Memory B cell (primary cell): ENCODE measurements around the gene ABLIM2.

Experiments used
- ATAC-seq: fragments of 150-1000 bp; cut with Tn5 transposase; 2 replicates; pipeline ENCODE4 v1.10.0; 2021; ENCODE audit warnings: low read depth, mild to moderate bottlenecking, moderate library complexity
- DNase-seq, 2 donors: peaks; one replicate each; pipeline ENCODE4 v3.0.0; 2022; ENCODE audit warnings: low spot score in 2 of 2
- H3K27ac Mint-ChIP-seq: one replicate; pipeline ENCODE4 v1.8.0; 2022; ENCODE audit warnings: mild to moderate bottlenecking, moderate library complexity, mixed read lengths
- H3K27me3 Mint-ChIP-seq: one replicate; pipeline ENCODE4 v1.8.0; 2022; ENCODE audit warnings: mixed read lengths
- H3K36me3 Mint-ChIP-seq: one replicate; pipeline ENCODE4 v1.8.0; 2022; ENCODE audit warnings: mild to moderate bottlenecking, mixed read lengths
- H3K4me1 Mint-ChIP-seq: one replicate; pipeline ENCODE4 v1.8.0; 2022; ENCODE audit warnings: mixed read lengths
- H3K4me3 Mint-ChIP-seq: one replicate; pipeline ENCODE4 v1.8.0; 2022; ENCODE audit warnings: mild to moderate bottlenecking, moderate library complexity, mixed read lengths
- H3K9me3 Mint-ChIP-seq: one replicate; pipeline ENCODE4 v1.8.0; 2022; ENCODE audit warnings: mixed read lengths

The ABLIM2 gene

DNA sequence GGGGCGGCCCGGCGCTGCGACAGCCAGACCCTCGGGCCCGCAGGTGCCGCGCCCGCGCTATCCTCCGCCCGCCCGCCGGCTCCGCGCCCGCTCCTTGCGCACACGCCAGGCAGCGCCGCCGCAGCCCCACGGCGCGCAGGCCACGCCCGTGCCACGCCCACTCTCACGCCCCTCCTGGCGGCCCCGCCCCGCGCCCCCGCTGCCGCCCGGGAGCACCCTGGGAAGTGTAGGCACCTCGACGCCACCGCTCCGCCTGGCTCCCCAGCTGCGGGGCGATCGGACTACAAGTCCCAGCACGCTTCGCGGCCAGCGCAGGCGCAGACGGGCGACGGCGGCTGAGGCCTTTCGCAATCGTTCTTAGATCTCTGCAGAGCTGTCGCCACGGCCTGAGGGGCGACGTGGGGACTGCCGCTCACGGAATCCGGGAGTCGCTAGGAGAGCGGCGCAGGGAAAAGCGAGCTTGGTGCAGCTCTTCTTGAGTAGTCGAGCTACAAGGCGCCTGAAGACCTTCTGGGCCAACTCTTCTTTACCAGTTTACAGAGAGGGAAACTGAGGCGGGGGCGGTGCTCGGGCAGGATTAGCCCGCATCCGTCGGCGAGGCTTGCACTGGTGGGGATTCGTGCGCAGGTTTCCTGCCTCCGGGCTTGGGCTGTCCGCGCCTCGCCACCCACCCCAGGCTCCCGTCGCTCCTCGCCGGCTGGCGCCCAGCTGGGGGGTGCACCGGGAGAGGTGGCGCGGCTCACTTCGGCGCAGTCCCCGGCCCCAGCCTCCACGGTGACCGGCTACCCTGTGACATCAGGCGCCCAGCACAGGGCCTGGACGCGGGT lies at the start of gene ABLIM2:
Gene ABLIM2 (minus strand): TSS at position 104 of the 827 bp plus-strand sequence. CDS start 124 bp downstream, outside the sequence.
- Mint-ChIP-seq H3K27me3 (peaks cover 1% of the 10 kb centered on the region), H3K4me1 (peaks cover 21% of the 10 kb centered on the region), H3K4me3 (peak within 1 kb of the TSS; percentile 96), H3K27ac (peak within 1 kb of the TSS; percentile 86), H3K9me3 (no peaks in the 10 kb centered on the region), H3K36me3 (no peaks in the 10 kb centered on the region)
- ATAC-seq (peak; percentile 92), DNase-seq (peak; percentile 99 to 100)

GRCh38 chr4:8207314-8207713 lies 48.7 kb upstream of the ABLIM2 start:
- no peak overlapping the region for H3K4me3 Mint-ChIP-seq
- H3K9me3 Mint-ChIP-seq = no peaks in the 10 kb centered on the region
- ATAC-seq (no peak), DNase-seq (no peak)
- no peak overlapping the region for H3K27ac Mint-ChIP-seq
- peaks cover 11% of the 10 kb centered on the region for H3K36me3 Mint-ChIP-seq
- H3K27me3 Mint-ChIP-seq = no peaks in the 10 kb centered on the region
- peaks cover 25% of the 10 kb centered on the region for H3K4me1 Mint-ChIP-seq

- peak overlapping the region; percentile 65 for H3K4me3 Mint-ChIP-seq
- peaks cover 36% of the 10 kb centered on the region for H3K4me1 Mint-ChIP-seq
- DNase-seq (no peak), ATAC-seq (peak; percentile 58)
- peaks cover 9% of the 10 kb centered on the region for H3K36me3 Mint-ChIP-seq
- H3K27ac Mint-ChIP-seq = peak overlapping the region; percentile 74
- no peaks in the 10 kb centered on the region for H3K9me3 Mint-ChIP-seq
- no peaks in the 10 kb centered on the region for H3K27me3 Mint-ChIP-seq
Measured at GRCh38 chr4:8205749-8206611, 47.4 kb upstream of the ABLIM2 start.

GRCh38 chr4:8205241-8205707 lies 46.7 kb upstream of the ABLIM2 start:
- no peaks in the 10 kb centered on the region for H3K9me3 Mint-ChIP-seq
- H3K27me3 Mint-ChIP-seq = no peaks in the 10 kb centered on the region
- ATAC-seq = no peak
- H3K4me3 Mint-ChIP-seq = no peak overlapping the region
- no peak overlapping the region for H3K27ac Mint-ChIP-seq
- H3K36me3 Mint-ChIP-seq = peaks cover 9% of the 10 kb centered on the region
- DNase-seq = no peak
- peaks cover 41% of the 10 kb centered on the region for H3K4me1 Mint-ChIP-seq

GRCh38 chr4:8204576-8205227 lies 46.1 kb upstream of the ABLIM2 start:
- peaks cover 9% of the 10 kb centered on the region for H3K36me3 Mint-ChIP-seq
- H3K4me1 Mint-ChIP-seq = peaks cover 43% of the 10 kb centered on the region
- peak overlapping the region; percentile 39 for H3K27ac Mint-ChIP-seq
- no peaks in the 10 kb centered on the region for H3K9me3 Mint-ChIP-seq
- no peak for DNase-seq
- no peak overlapping the region for H3K4me3 Mint-ChIP-seq
- ATAC-seq = no peak
- no peaks in the 10 kb centered on the region for H3K27me3 Mint-ChIP-seq

- Mint-ChIP-seq H3K27ac (peak overlapping the region; percentile 38), H3K36me3 (peaks cover 7% of the 10 kb centered on the region), H3K4me3 (no peak overlapping the region), H3K9me3 (no peaks in the 10 kb centered on the region), H3K4me1 (peaks cover 46% of the 10 kb centered on the region), H3K27me3 (no peaks in the 10 kb centered on the region)
- no peak for ATAC-seq
- no peak for DNase-seq
Measured at GRCh38 chr4:8203817-8204216, 45.2 kb upstream of the ABLIM2 start.

- no peaks in the 10 kb centered on the region for H3K9me3 Mint-ChIP-seq
- H3K27me3 Mint-ChIP-seq = no peaks in the 10 kb centered on the region
- H3K4me1 Mint-ChIP-seq = peaks cover 53% of the 10 kb centered on the region
- peak overlapping the region; percentile 99 for H3K4me3 Mint-ChIP-seq
- DNase-seq (no peak), ATAC-seq (no peak)
- peak overlapping the region; percentile 93 for H3K27ac Mint-ChIP-seq
- H3K36me3 Mint-ChIP-seq = peaks cover 6% of the 10 kb centered on the region
Measured at GRCh38 chr4:8203052-8203401, 44.4 kb upstream of the ABLIM2 start.

DNA sequence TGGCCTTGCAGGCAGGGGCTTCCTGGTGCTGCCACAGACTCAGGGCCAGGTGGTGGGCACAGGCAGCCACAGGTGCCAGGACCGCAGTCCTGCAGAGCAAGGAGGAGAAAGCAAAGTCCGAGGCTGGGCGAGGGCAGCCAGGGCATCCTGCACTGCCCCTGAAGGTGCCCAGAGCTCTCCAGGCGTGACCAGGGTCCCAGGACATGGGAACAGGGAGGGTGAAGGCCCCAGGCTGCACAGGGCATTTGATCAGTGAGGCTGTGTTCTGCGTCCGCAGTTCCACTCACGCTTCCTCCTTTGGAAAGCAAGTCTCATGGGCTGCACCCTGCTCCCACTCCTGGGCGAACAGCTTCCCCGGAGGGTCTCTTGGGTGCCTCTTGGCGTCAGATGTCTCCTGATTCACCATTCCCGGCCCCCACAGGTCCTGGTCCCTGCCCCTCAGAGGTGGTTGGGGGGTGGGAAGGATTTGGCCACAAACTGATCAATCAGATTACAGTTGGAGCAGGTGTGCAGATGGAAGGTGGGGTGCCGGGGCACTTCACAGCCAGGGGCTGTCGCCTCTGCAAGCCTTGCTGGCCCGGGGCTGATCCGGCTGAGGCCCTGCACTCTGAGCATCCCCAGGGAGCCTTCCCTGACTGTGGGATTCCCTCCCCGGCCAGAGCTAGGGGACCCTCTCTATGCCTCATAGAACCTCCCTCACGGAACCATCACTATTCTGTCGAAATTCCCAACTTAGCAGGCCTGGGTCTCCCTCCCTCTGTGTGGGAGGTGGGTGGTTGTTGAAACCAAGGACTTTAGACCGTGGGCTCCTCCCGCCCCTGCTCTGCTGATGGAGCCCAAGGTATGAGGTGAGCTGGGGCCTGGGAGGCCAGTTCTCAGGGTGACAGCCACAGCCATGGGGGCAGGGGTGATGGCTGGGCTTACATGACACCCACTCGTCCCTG lies 43.8 kb upstream of the ABLIM2 start:
- peaks cover 53% of the 10 kb centered on the region for H3K4me1 Mint-ChIP-seq

GRCh38 chr4:8201321-8201781 lies 42.7 kb upstream of the ABLIM2 start:
- Mint-ChIP-seq H3K9me3 (no peaks in the 10 kb centered on the region), H3K4me1 (peaks cover 54% of the 10 kb centered on the region), H3K27me3 (no peaks in the 10 kb centered on the region), H3K4me3 (peak overlapping the region; percentile 99), H3K27ac (peak overlapping the region; percentile 93), H3K36me3 (peaks cover 6% of the 10 kb centered on the region)
- DNase-seq = peak; percentile 58 to 68
- peak; percentile 49 for ATAC-seq

More for the DNA sequence above, 43.8 kb upstream of the ABLIM2 start:
- no peaks in the 10 kb centered on the region for H3K27me3 Mint-ChIP-seq
- DNase-seq = no peak
- no peaks in the 10 kb centered on the region for H3K9me3 Mint-ChIP-seq
- no peak for ATAC-seq
- H3K4me3 Mint-ChIP-seq = peak overlapping the region; percentile 99
- H3K36me3 Mint-ChIP-seq = peaks cover 6% of the 10 kb centered on the region
- peak overlapping the region; percentile 93 for H3K27ac Mint-ChIP-seq

GRCh38 chr4:8200302-8200975 lies 41.8 kb upstream of the ABLIM2 start:
- peak; percentile 47 to 62 for DNase-seq
- Mint-ChIP-seq H3K4me3 (peak overlapping the region; percentile 99), H3K36me3 (peaks cover 3% of the 10 kb centered on the region), H3K27ac (peak overlapping the region; percentile 93), H3K4me1 (peaks cover 50% of the 10 kb centered on the region), H3K27me3 (no peaks in the 10 kb centered on the region), H3K9me3 (no peaks in the 10 kb centered on the region)
- ATAC-seq = peak; percentile 41

GRCh38 chr4:8199594-8200301 lies 41.1 kb upstream of the ABLIM2 start:
- Mint-ChIP-seq H3K4me1 (peaks cover 49% of the 10 kb centered on the region), H3K27me3 (no peaks in the 10 kb centered on the region), H3K36me3 (peaks cover 3% of the 10 kb centered on the region), H3K4me3 (peak overlapping the region; percentile 99), H3K9me3 (no peaks in the 10 kb centered on the region), H3K27ac (peak overlapping the region; percentile 93)
- DNase-seq = no peak
- peak; percentile 20 for ATAC-seq
